IPS-18a (cell line): ENCODE results near the gene TRUB2.
A peak's percentile ranks its signal among the peaks of the same experiment; 100 is the strongest.

Experiments
- H3K27ac ChIP-seq: one replicate; pipeline ENCODE4 v1.5.1; 2013; ENCODE audit warnings: low read length
- H3K27me3 ChIP-seq: one replicate; pipeline ENCODE4 v1.6.1; 2013; ENCODE audit warnings: mild to moderate bottlenecking, low read length; ENCODE audit not compliant: control insufficient read depth, insufficient read depth
- H3K36me3 ChIP-seq: one replicate; pipeline ENCODE4 v1.6.1; 2013; ENCODE audit warnings: low read depth, low read length; ENCODE audit not compliant: control insufficient read depth
- H3K4me1 ChIP-seq: one replicate; pipeline ENCODE4 v1.6.1; 2013; ENCODE audit warnings: low read depth, low read length; ENCODE audit not compliant: control insufficient read depth
- H3K4me3 ChIP-seq: one replicate; pipeline ENCODE4 v1.5.1; 2013; ENCODE audit warnings: low read length
- H3K9ac ChIP-seq: one replicate; pipeline ENCODE4 v1.6.1; 2013; ENCODE audit warnings: mild to moderate bottlenecking, low read length, moderate library complexity
- H3K9me3 ChIP-seq: one replicate; pipeline ENCODE4 v1.6.1; 2013; ENCODE audit warnings: low read depth, low read length; ENCODE audit not compliant: control insufficient read depth

TRUB2 gene

DNA sequence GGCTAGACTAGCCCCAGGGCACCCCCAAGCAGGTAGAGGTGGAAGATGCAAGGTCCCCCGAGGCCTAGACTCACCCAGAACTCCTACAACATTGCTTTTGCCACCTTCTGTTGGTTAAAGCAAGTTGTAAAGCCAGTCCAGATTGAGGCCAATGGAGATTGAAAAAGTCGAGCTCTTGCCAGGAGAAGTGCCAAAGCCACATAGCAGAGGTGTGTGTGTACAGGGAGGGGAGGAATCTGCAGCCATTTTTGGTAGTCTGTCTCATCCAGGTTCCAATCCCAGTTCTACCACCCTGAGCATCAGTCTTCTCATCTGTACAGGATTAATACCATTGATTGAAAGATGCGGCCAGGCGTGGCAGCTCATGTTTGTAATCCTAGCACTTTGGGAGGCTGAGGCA is 36.6 kb upstream of the TRUB2 start:
- Histone ChIP-seq H3K27ac (no peak overlapping the region), H3K36me3 (peaks cover 3% of the 10 kb centered on the region), H3K9me3 (no peaks in the 10 kb centered on the region), H3K9ac (no peak overlapping the region), H3K27me3 (peaks cover 26% of the 10 kb centered on the region), H3K4me3 (no peak overlapping the region), H3K4me1 (peaks cover 14% of the 10 kb centered on the region)

DNA sequence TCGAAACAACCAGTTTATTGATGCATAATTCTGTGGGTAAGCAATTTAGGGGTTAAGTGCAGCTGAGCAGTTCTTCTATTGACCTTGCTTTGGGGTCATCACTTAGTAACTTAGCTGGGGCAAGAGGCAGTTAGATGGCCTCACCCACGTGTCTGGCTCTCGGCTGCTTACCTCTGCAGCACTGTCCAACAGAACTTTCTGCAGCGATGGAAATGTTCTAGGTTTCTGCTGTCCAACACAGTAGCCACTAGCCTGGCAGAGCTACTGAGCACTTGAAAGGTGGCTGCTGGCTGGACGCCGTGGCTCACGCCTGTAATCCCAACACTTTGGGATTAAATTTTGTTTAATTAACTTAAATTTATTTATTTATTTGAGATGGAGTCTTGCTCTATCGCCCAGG is 35.8 kb upstream of the TRUB2 start:
- Histone ChIP-seq H3K36me3 (peaks cover 3% of the 10 kb centered on the region), H3K4me1 (peaks cover 8% of the 10 kb centered on the region), H3K27me3 (peaks cover 19% of the 10 kb centered on the region), H3K27ac (no peak overlapping the region), H3K4me3 (no peak overlapping the region), H3K9ac (no peak overlapping the region), H3K9me3 (no peaks in the 10 kb centered on the region)

DNA sequence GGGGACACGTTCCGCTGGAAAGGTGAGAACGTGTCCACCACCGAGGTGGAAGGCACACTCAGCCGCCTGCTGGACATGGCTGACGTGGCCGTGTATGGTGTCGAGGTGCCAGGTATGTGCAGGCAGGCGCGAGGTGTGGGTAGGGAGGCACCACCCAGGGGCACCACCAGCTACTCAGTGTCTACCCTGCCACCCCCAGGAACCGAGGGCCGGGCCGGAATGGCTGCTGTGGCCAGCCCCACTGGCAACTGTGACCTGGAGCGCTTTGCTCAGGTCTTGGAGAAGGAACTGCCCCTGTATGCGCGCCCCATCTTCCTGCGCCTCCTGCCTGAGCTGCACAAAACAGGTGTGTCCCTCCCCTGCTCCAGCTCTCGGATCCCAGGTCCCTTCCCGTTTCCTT is 33.2 kb upstream of the TRUB2 start:
- H3K9me3 ChIP-seq: no peaks in the 10 kb centered on the region
- H3K36me3 ChIP-seq: peaks cover 3% of the 10 kb centered on the region
- no peak overlapping the region for H3K27ac ChIP-seq
- H3K4me3 ChIP-seq: no peak overlapping the region
- H3K4me1 ChIP-seq: no peaks in the 10 kb centered on the region
- H3K27me3 ChIP-seq: no peaks in the 10 kb centered on the region
- H3K9ac ChIP-seq: no peak overlapping the region

DNA sequence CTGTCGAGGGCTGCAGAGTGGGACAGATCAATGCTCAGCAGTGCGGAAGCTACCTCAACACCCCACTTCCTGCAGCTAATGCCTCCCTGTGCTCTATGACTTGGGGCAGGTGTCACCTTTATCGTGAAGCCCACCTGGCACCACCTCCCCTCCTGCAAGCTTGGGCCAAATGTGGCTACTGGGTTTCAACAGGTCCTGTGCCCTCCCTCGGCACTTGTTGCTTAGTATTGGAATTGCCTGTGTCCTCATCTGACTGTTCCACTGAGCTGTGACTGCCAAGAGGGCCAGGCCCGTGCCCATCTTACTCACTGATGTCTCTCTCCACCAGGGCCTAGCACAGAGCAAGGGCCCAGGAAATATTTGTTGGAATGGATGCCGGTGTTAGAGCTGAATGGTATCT is 27.5 kb upstream of the TRUB2 start:
- H3K36me3 ChIP-seq: peaks cover 6% of the 10 kb centered on the region
- H3K9ac ChIP-seq: no peak overlapping the region
- no peaks in the 10 kb centered on the region for H3K27me3 ChIP-seq
- H3K9me3 ChIP-seq: no peaks in the 10 kb centered on the region
- no peaks in the 10 kb centered on the region for H3K4me1 ChIP-seq
- no peak overlapping the region for H3K27ac ChIP-seq
- H3K4me3 ChIP-seq: no peak overlapping the region

DNA sequence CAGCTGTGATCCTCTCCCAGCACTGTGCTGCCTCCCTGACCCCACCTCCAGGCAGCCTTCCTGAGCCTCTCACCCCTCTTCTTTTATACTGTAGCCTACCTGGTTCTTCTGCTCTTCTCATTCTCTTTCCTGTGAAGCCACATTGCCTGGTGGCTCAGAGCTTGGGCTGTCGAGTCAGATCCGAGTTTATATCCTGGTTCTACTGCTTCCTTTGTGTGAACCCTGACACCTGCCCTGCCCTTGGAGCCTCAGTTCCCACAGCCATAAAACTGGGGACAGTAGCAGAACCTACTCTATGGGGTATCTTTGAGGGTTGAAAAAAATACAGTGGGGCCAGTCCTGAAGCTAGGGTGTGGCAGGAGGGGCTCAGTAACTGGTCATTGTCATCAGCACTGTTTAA is 26.9 kb upstream of the TRUB2 start:
- H3K36me3 ChIP-seq: peaks cover 6% of the 10 kb centered on the region
- H3K4me3 ChIP-seq: no peak overlapping the region
- no peak overlapping the region for H3K27ac ChIP-seq
- no peaks in the 10 kb centered on the region for H3K9me3 ChIP-seq
- H3K4me1 ChIP-seq: no peaks in the 10 kb centered on the region
- no peak overlapping the region for H3K9ac ChIP-seq
- H3K27me3 ChIP-seq: no peaks in the 10 kb centered on the region

DNA sequence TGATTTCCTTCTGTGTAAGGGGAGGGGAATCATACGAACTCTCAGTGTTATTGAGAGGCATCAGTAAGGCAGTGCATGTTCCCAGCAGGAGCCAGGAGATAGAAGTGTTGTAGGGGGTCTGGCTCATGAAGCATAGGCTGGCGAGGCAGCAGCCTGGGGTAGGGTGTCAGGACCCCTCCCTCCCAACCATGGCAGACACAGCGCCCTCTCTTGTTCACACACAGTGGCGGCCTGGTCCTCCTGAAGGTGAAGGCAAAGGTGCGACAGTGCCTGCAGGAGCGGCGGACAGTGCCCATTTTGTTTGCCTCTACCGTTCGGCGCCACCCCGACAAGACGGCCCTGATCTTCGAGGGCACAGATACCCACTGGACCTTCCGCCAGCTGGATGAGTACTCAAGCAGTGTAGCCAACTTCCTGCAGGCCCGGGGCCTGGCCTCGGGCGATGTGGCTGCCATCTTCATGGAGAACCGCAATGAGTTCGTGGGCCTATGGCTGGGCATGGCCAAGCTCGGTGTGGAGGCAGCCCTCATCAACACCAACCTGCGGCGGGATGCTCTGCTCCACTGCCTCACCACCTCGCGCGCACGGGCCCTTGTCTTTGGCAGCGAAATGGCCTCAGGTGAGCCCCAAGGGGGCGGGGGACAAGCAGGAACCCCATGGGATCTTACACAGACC is 22.8 kb upstream of the TRUB2 start:
- no peaks in the 10 kb centered on the region for H3K27me3 ChIP-seq
- peaks cover 13% of the 10 kb centered on the region for H3K36me3 ChIP-seq
- H3K27ac ChIP-seq: no peak overlapping the region
- H3K9ac ChIP-seq: no peak overlapping the region
- H3K4me1 ChIP-seq: no peaks in the 10 kb centered on the region
- no peak overlapping the region for H3K4me3 ChIP-seq
- H3K9me3 ChIP-seq: no peaks in the 10 kb centered on the region

DNA sequence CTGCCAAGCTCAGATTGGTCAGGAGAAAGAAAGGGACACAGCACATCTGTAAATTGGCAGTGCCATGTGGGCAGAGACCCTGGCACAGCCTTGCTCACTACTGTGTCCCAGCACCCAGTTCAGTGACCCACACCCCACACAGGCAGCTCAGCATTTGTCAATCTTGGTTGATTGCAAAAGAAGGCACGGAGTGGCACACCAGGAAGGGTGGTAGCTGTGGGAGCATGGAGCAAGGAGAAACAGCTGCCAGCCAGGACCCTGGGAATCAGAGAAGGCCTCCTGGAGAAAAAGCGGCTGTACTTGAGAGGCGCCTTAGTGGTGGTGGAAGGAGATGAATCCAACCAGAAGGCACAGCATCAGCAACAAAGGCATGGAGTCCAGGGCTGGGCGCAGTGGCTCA is 21.6 kb upstream of the TRUB2 start:
- Histone ChIP-seq H3K9me3 (no peaks in the 10 kb centered on the region), H3K27ac (no peak overlapping the region), H3K36me3 (peaks cover 13% of the 10 kb centered on the region)

DNA sequence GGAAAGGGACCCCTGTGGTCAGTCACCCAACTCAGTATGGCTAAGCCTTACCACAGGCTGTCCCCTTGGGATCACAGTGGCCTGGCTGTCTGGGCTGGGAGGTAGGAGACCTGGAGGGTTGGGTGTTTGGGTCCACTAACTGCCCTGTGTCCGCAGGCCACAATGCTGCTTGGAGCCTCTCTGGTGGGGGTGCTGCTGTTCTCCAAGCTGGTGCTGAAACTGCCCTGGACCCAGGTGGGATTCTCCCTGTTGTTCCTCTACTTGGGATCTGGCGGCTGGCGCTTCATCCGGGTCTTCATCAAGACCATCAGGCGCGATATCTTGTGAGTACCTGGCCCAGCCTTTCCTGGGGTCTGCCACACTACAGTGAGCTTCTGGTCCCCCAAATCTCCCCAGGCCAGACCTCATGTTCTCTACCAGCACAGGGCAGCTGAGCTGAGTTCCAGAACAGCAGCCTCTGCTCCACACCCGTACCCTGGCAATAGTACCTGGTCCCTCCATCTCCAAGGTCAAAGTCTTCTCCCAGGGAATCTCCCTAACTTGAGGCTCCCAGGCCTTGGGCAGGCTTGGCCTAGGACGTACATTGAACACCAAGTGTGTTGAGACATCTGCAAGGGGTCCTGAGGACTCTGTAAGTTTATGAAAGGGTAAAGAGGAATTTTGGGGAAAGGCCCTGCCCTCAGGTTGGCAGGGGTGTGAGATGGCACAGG is 20.9 kb upstream of the TRUB2 start:
- H3K27ac ChIP-seq: no peak overlapping the region
- no peak overlapping the region for H3K4me3 ChIP-seq
- peaks cover 13% of the 10 kb centered on the region for H3K36me3 ChIP-seq
- H3K9ac ChIP-seq: no peak overlapping the region
- no peaks in the 10 kb centered on the region for H3K27me3 ChIP-seq
- H3K9me3 ChIP-seq: no peaks in the 10 kb centered on the region
- H3K4me1 ChIP-seq: no peaks in the 10 kb centered on the region

More for the DNA sequence above, 21.6 kb upstream of the TRUB2 start:
- Histone ChIP-seq H3K27me3 (no peaks in the 10 kb centered on the region), H3K9ac (no peak overlapping the region), H3K4me1 (no peaks in the 10 kb centered on the region), H3K4me3 (no peak overlapping the region)

DNA sequence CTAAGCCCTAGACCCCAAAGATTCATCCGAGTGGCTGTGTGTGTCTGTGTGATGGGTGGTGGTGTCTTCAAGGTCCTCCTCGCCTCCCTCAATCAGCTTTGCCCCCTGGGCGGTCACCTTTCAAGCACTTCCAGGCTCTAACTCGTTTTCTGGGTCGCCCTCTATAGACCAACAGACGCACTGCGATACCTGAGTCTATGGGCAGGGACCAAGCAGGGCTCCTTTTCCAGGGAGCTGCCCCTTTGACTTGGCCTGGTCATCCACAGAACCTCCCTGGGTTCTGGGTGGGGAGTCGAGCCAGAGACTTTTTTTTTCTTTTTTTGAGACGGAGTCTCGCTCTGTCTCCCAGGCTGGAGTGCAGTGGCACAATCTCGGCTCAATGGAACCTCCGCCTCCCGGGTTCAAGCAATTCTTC is 19.2 kb upstream of the TRUB2 start:
- H3K27me3 ChIP-seq: no peaks in the 10 kb centered on the region
- H3K4me1 ChIP-seq: no peaks in the 10 kb centered on the region
- H3K27ac ChIP-seq: no peak overlapping the region
- no peak overlapping the region for H3K9ac ChIP-seq
- peaks cover 9% of the 10 kb centered on the region for H3K36me3 ChIP-seq
- peak overlapping the region; percentile 69 for H3K4me3 ChIP-seq
- no peaks in the 10 kb centered on the region for H3K9me3 ChIP-seq

DNA sequence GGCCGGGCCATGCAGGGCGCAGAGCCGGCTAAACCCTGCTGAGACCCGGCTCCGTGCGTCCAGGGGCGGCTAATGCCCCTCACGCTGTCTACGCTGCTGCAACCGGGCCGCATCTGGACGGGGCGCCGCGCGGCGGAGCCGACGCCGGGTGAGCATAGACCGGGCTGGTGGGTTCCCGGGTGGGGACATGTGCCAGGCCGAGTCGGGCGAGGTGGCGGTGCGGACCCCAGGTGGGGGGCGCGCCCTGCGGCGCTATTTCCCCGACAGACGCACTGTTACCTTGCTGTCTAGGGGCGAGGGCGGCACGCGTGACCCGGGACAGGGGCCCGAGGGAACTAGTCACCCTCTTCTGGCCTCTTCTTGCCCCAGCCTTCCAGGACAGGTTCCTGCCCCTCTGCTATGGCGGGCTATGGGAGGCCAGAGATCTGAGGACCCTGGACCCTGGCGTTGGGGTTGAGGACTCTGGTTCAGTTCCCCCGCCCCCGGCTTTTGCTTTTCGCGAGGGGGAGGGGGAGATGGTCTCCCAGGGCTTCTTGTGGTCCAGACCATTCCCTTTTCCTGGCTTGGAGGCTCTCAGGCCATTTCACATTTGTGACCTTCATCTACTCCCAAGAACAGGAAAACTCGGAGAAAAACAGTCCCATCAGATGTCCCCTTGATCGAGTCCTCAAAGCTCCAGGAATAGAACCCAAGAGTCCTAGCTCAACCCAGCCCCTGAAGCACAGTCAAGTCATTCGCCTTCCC is 18.6 kb upstream of the TRUB2 start:
- H3K4me3 ChIP-seq: peak overlapping the region; percentile 69
- no peaks in the 10 kb centered on the region for H3K27me3 ChIP-seq
- no peaks in the 10 kb centered on the region for H3K9me3 ChIP-seq
- H3K36me3 ChIP-seq: peaks cover 8% of the 10 kb centered on the region
- peak overlapping the region; percentile 23 for H3K9ac ChIP-seq
- no peak overlapping the region for H3K27ac ChIP-seq
- no peaks in the 10 kb centered on the region for H3K4me1 ChIP-seq

DNA sequence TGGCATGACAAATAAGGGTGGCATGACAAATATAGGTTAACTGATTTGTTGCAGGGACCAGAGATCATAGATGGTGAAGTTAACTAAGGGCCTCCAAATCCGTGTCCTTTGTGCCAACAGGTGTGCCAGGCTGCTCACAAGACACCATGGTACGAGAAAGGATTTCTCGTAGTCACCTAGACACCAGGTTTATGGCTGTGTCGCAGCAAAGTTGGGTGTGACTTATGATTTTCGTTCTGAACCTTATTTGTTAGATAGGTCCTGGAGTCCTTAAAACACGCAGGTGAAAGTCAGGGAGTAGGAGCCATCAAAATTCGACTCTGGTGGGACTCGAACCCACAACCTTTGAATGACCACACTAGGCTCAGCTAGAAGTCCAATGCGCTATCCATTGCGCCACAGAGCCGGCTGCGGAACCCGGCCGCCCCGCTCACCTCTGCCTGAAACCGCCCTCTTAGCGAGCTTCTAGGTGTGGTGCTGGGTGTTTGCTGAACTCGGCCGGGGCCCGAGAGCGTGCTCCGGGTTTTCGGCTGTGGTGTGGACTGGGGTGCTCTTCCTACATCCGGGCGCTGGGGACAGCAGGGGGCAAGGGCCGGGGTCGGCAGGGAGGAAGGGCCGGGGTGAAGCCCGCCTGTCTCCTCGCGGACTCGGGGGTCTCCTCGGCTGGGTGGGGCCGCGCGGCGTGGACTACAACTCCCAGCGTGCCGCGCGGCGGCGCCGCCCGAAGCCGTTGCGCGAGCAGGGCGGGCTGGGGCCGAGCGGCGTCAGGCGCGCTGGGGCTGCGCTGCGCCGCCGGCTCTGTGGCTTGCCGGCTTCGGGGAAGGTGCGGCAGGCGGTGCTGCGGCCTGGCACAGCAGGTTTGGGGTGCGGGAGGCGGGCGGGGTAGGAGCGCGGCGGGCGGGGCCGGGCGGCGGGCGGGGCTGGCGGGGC is 17.8 kb upstream of the TRUB2 start, which contains the start of gene SLC27A4:
TSS of gene SLC27A4 (plus strand) at position 767 of the 930 bp plus-strand sequence. CDS start 2,606 bp downstream, outside the sequence.
- H3K4me3 ChIP-seq: peak within 1 kb of the TSS; percentile 72
- no peak within 1 kb of the TSS for H3K27ac ChIP-seq
- peak within 1 kb of the TSS; percentile 29 for H3K9ac ChIP-seq

More for the DNA sequence above, 17.8 kb upstream of the TRUB2 start, which contains the start of gene SLC27A4:
- Histone ChIP-seq H3K4me1 (no peaks in the 10 kb centered on the region), H3K9me3 (no peaks in the 10 kb centered on the region), H3K36me3 (peaks cover 8% of the 10 kb centered on the region), H3K27me3 (no peaks in the 10 kb centered on the region)
